Kidney (tissue), 14 donors: ENCODE data around the gene TMED7. TPM values are rescaled to one million over a fixed set of nuclear protein-coding genes. Genes with fewer than 3 reads are reported as not detected.

ENCODE experiments used
- DNase-seq, 5 donors: peaks; one replicate each; pipeline ENCODE4 v3.0.0-alpha.2; 2013 to 2020
- FAIRE-seq: peaks from 2 replicates; lab custom pipeline; 2012; peaks lifted over from hg19 to GRCh38; lab: Jason Lieb, UNC
- H3K27ac ChIP-seq, 2 donors: one replicate each; pipeline ENCODE4 v1.7.0; 2013; ENCODE audit warnings: low read depth in 2 of 2, low read length in 2 of 2, inconsistent platforms in 1 of 2
- H3K27me3 ChIP-seq: one replicate; pipeline ENCODE4 v1.7.1; 2013; ENCODE audit warnings: low read length, inconsistent platforms; ENCODE audit not compliant: control insufficient read depth, insufficient read depth
- H3K36me3 ChIP-seq, 3 donors: one replicate each; pipeline versions ENCODE4 v1.7.0 to v1.7.1; 2013; ENCODE audit warnings: low read length in 3 of 3, control low read depth in 1 of 3, inconsistent platforms in 1 of 3; ENCODE audit not compliant: insufficient read depth in 3 of 3, control insufficient read depth in 2 of 3
- H3K4me1 ChIP-seq, 3 donors: one replicate each; pipeline versions ENCODE4 v1.7.0 to v1.7.1; 2013; ENCODE audit warnings: low read length in 3 of 3, inconsistent platforms in 1 of 3, low read depth in 1 of 3; ENCODE audit not compliant: control insufficient read depth in 2 of 3, insufficient read depth in 2 of 3
- H3K4me3 ChIP-seq, 3 donors: one replicate each; pipeline versions ENCODE4 v1.7.0 to v1.8.1; 2013; ENCODE audit warnings: low read length in 3 of 3, control low read depth in 1 of 3, inconsistent platforms in 1 of 3
- H3K9ac ChIP-seq, 3 donors: one replicate each; pipeline versions ENCODE4 v1.7.0 to v1.7.1; 2013; ENCODE audit warnings: low read length in 3 of 3, control low read depth in 1 of 3, inconsistent platforms in 1 of 3
- H3K9me3 ChIP-seq, 3 donors: one replicate each; pipeline versions ENCODE4 v1.7.0 to v1.7.1; 2013; ENCODE audit warnings: low read length in 3 of 3, control low read depth in 1 of 3, inconsistent platforms in 1 of 3; ENCODE audit not compliant: control insufficient read depth in 2 of 3, insufficient read depth in 1 of 3
- CTCF ChIP-seq: IDR thresholded peaks from 3 replicates; pipeline ENCODE4 v1.5.1; 2012; ENCODE audit warnings: mild to moderate bottlenecking, moderate library complexity, borderline replicate concordance; ENCODE audit not compliant: insufficient read depth; ENCODE audit errors: extremely low read depth
- intact Hi-C: fragments of 100-400 bp; cut with DNase I; formaldehyde crosslinking; loops from one replicate; pipeline ENCODE4 v1.11.1; 2022
- polyA plus RNA-seq: library from polyadenylated mRNA; stranded (reverse); fragments of 350-450 nt; fragmentation: Illumina TruSeq; extraction: RNeasy Lipid Tissue Mini Kit (QIAGEN cat#74804); gene quantifications from one replicate; pipeline ENCODE4 v1.2.3, GENCODE V29; 2014; ENCODE audit warnings: low read depth, low replicate concordance; ENCODE audit not compliant: insufficient read depth
- total RNA-seq: library from RNA; stranded (reverse); fragmentation: NEBNext Ultra II Directional; extraction: Animal tissue kit (Norgen Biotek cat#: 25700); gene quantifications from one replicate; pipeline ENCODE4 v1.2.1, GENCODE V29; 2021
- donor health status: control.
- donor health status: control.
- donor health status: control.
- donor health status: control.
- donor health status: control.
- donor health status: DM: yes; HTN: yes; CAD: no.
- donor health status: Normal renal cell carcinoma (clear cell type).

Gene TMED7
- total and polyA plus RNA-seq, 2 donors from 2014 or later, result 24.4 to 115 TPM

GRCh38 chr5:115599924-115600323 lies 25.9 kb downstream of the TMED7 start:
- Histone ChIP-seq H3K9ac (no peak overlapping the region), H3K4me3 (no peak overlapping the region), H3K9me3 (no peaks in the 10 kb centered on the region), H3K36me3 (no peaks in the 10 kb centered on the region), H3K27me3 (no peaks in the 10 kb centered on the region), H3K27ac (no peak overlapping the region), H3K4me1 (peaks cover 0 to 11% (median 0%) of the 10 kb centered on the region in 3 donors)
- no peak for DNase-seq
- no peak for TF ChIP-seq CTCF
- intact Hi-C loops, result no loop called here
- no peak for FAIRE-seq

- H3K36me3 ChIP-seq, result no peaks in the 10 kb centered on the region
- DNase-seq, result peak in 3 of 5 donors; percentile 21 to 48 (median 22)
- H3K9ac ChIP-seq, result no peak overlapping the region
- no peaks in the 10 kb centered on the region for H3K27me3 ChIP-seq
- peaks cover 0 to 11% (median 0%) of the 10 kb centered on the region in 3 donors for H3K4me1 ChIP-seq
- no peak for FAIRE-seq
- no peak for TF ChIP-seq CTCF
- no peaks in the 10 kb centered on the region for H3K9me3 ChIP-seq
- intact Hi-C loops, result no loop called here
- H3K4me3 ChIP-seq, result no peak overlapping the region
- no peak overlapping the region for H3K27ac ChIP-seq
Observed at GRCh38 chr5:115599502-115599901, 26.3 kb downstream of the TMED7 start.

GRCh38 chr5:115594128-115595047 lies 31.4 kb downstream of the TMED7 start:
- no peaks in the 10 kb centered on the region for H3K27me3 ChIP-seq
- H3K36me3 ChIP-seq, result no peaks in the 10 kb centered on the region
- H3K9me3 ChIP-seq, result no peaks in the 10 kb centered on the region
- peaks cover 0 to under 1% (median 0%) of the 10 kb centered on the region in 3 donors for H3K4me1 ChIP-seq
- intact Hi-C loops, result no loop called here
- H3K27ac ChIP-seq, result no peak overlapping the region
- no peak overlapping the region for H3K9ac ChIP-seq
- no peak for TF ChIP-seq CTCF
- H3K4me3 ChIP-seq, result no peak overlapping the region
- peak in 1 of 5 donors; percentile 19 for DNase-seq
- no peak for FAIRE-seq
